ENCODE results near the gene CTPS1.

- TF ChIP-seq CTCF (IDR thresholded peaks at IDR 0.05) (no peak), EZH2 (IDR thresholded peaks at IDR 0.05) (no peak)
These were observed 51.5 kb downstream of the CTPS1 start for GRCh38 chr1:41030872-41031616.

Measured in neural progenitor cell (in vitro differentiated cells).